Activated CD4-positive, alpha-beta T cell treated with anti-CD3 and anti-CD28 coated beads, Interleukin-2, amount 50 U/mL, for 4 hours (primary cell): ENCODE measurements around the gene ANKRD42.

Source experiments
- DNase-seq, 2 experiments: peaks; one replicate each; pipeline ENCODE4 v3.0.0-alpha.2; 2020

The ANKRD42 gene

DNA sequence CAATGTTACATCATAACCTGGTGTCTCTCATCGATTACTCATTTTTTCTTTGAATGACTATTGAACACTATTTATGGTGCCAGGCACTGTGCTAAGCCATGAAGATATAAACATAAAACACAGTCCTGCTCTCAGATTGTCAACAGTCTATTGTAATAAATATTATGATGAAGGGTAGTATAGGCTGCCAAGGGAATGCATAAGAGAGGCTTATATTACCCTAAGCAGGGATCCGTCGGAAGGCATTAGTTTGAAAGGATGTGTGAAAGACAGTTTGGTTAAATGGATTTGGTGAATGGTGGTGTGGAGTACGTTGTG is 99.9 kb downstream of the ANKRD42 start:
- DNase-seq, result no peak

DNA sequence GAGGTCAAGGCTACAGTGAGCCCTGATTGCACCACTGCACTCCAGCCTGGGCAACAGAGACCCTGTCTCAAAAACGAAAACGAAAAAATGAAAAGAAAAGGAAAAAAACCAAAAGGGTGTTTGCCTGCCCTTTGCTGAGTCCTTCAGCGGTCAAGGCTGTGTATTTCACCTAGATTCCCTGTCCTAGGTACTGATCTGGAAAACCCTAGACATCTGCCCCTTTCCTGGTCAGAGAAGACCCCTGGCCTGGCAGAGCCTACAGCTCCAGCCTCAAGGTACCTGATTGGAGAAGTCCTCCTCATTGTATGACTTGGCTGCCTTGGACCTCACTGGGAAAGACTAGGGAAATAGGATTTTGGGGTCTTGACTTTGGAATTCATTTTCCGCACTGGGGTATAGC is 100.7 kb downstream of the ANKRD42 start:
- no peak for DNase-seq
